Measurements from ENCODE around the gene WNT2B. TPM values are rescaled to one million over a fixed set of nuclear protein-coding genes. Genes with fewer than 3 reads are reported as not detected.

WNT2B gene
- total RNA-seq: 10 to 100 TPM in 1 of 2 donors, 1 to 10 TPM in 1; 3.2 to 19.7 TPM

- no peaks in the 10 kb centered on the region for H3K9me3 ChIP-seq
- H3K27ac ChIP-seq: no peak within 1 kb of the TSS
- H3K27me3 ChIP-seq (replicated peaks; ENCODE audit: insufficient read depth): no peaks in the 10 kb centered on the region
- peak within 1 kb of the TSS; percentile 29 to 45 for H3K4me3 ChIP-seq
- intact Hi-C loops (cut with DNase I): loop anchor here (10.0 kb wide), 1 partner anchor 166 kb away; the partner anchor contains the start of gene MOV10
- DNase-seq (ENCODE audit: low spot score): no peak
- H3K36me3 ChIP-seq: no peaks in the 10 kb centered on the region
- no peak for TF ChIP-seq POLR2AphosphoS5 (IDR thresholded peaks at IDR 0.05)
- peak in 1 of 4 experiments; percentile 7 for TF ChIP-seq CTCF (IDR thresholded peaks at IDR 0.05)
- under 1% methylated on average over 43 of the region's 69 CpGs for WGBS
- no peaks in the 10 kb centered on the region for H3K4me1 ChIP-seq (replicated peaks)
Observed at GRCh38 chr1:112508278-112509004, at the start of gene WNT2B. Gene WNT2B, plus strand, starts transcription at chr1:112508965. Its CDS starts 298 bp downstream, at chr1:112509263.

- Histone ChIP-seq H3K4me1 (replicated peaks) (peaks cover 6% of the 10 kb centered on the region), H3K9me3 (no peaks in the 10 kb centered on the region), H3K36me3 (peaks cover 0 to 8% of the 10 kb centered on the region in 2 donors), H3K27me3 (replicated peaks; ENCODE audit: insufficient read depth) (no peaks in the 10 kb centered on the region), H3K4me3 (no peak overlapping the region), H3K27ac (peak overlapping the region in 1 of 2 donors; percentile 72)
- TF ChIP-seq POLR2AphosphoS5 (IDR thresholded peaks at IDR 0.05) (no peak), CTCF (IDR thresholded peaks at IDR 0.05) (no peak), POLR2A (IDR thresholded peaks at IDR 0.05) (no peak)
- 68% methylated on average over 2 of the region's 2 CpGs for WGBS
- intact Hi-C loops (cut with DNase I): no loop called here
- DNase-seq (ENCODE audit: low spot score): no peak
Observed at GRCh38 chr1:112460615-112461014, 48.1 kb upstream of the WNT2B start.

GRCh38 chr1:112461200-112461871 lies 47.4 kb upstream of the WNT2B start:
- no peaks in the 10 kb centered on the region for H3K27me3 ChIP-seq (replicated peaks; ENCODE audit: insufficient read depth)
- no peak for DNase-seq (ENCODE audit: low spot score)
- H3K36me3 ChIP-seq: peaks cover 0 to 8% of the 10 kb centered on the region in 2 donors
- peaks cover 6% of the 10 kb centered on the region for H3K4me1 ChIP-seq (replicated peaks)
- H3K4me3 ChIP-seq: no peak overlapping the region
- 42% methylated on average over 3 of the region's 3 CpGs for WGBS
- H3K9me3 ChIP-seq: no peaks in the 10 kb centered on the region
- intact Hi-C loops (cut with DNase I): no loop called here
- H3K27ac ChIP-seq: peak overlapping the region; percentile 70 to 72
- no peak for TF ChIP-seq POLR2AphosphoS5 (IDR thresholded peaks at IDR 0.05)
- no peak for TF ChIP-seq POLR2A (IDR thresholded peaks at IDR 0.05)
- no peak for TF ChIP-seq CTCF (IDR thresholded peaks at IDR 0.05)

GRCh38 chr1:112462953-112463279 lies 45.8 kb upstream of the WNT2B start:
- WGBS: 75% methylated on average over 1 of the region's 1 CpG
- intact Hi-C loops (cut with DNase I): no loop called here
- Histone ChIP-seq H3K27ac (peak overlapping the region in 1 of 2 donors; percentile 72), H3K4me1 (replicated peaks) (peaks cover 6% of the 10 kb centered on the region), H3K9me3 (no peaks in the 10 kb centered on the region), H3K36me3 (no peaks in the 10 kb centered on the region), H3K4me3 (no peak overlapping the region), H3K27me3 (replicated peaks; ENCODE audit: insufficient read depth) (no peaks in the 10 kb centered on the region)
- no peak for DNase-seq (ENCODE audit: low spot score)
- no peak for TF ChIP-seq CTCF (IDR thresholded peaks at IDR 0.05)
- TF ChIP-seq POLR2A (IDR thresholded peaks at IDR 0.05): no peak
- no peak for TF ChIP-seq POLR2AphosphoS5 (IDR thresholded peaks at IDR 0.05)
